Neural progenitor cell (in vitro differentiated cells): ENCODE data around the gene CRYGN. TPM values are rescaled to one million over a fixed set of nuclear protein-coding genes. Genes with fewer than 3 reads are reported as not detected.

Experiments used
- DNase-seq: peaks from one replicate; pipeline ENCODE4 v3.0.0-alpha.2; 2016; ENCODE audit warnings: low spot score
- H2AFZ ChIP-seq: fragments of 200-600 bp; sonication (generic); replicated peaks from 2 replicates; pipeline ENCODE4 v1.6.1; 2016; ENCODE audit warnings: antibody characterized with exemption
- H3F3A ChIP-seq: fragments of 200-600 bp; sonication (generic); 2 replicates; pipeline ENCODE4 v1.6.1; 2016; ENCODE audit warnings: antibody characterized with exemption, low read depth
- H3K27ac ChIP-seq: fragments of 200-600 bp; sonication (generic); 2 replicates; pipeline ENCODE4 v1.5.1; 2016; ENCODE audit warnings: mild to moderate bottlenecking
- H3K27me3 ChIP-seq: fragments of 200-600 bp; sonication (generic); 2 replicates; pipeline ENCODE4 v1.6.1; 2016; ENCODE audit warnings: mild to moderate bottlenecking, moderate library complexity
- H3K36me3 ChIP-seq: fragments of 200-600 bp; sonication (generic); 2 replicates; pipeline ENCODE4 v1.5.1; 2016
- H3K4me1 ChIP-seq: fragments of 200-600 bp; sonication (generic); 2 replicates; pipeline ENCODE4 v1.6.1; 2016; ENCODE audit warnings: mixed run types
- H3K4me2 ChIP-seq: fragments of 200-600 bp; sonication (generic); 2 replicates; pipeline ENCODE4 v1.6.1; 2016
- H3K4me3 ChIP-seq: fragments of 200-600 bp; sonication (generic); 2 replicates; pipeline ENCODE4 v1.5.1; 2016
- H3K79me2 ChIP-seq: fragments of 200-600 bp; sonication (generic); 2 replicates; pipeline ENCODE4 v1.6.1; 2016; ENCODE audit warnings: low read depth
- H3K9ac ChIP-seq: fragments of 200-600 bp; sonication (generic); 2 replicates; pipeline ENCODE4 v1.6.1; 2016
- H3K9me3 ChIP-seq: fragments of 200-600 bp; sonication (generic); 2 replicates; pipeline ENCODE4 v1.5.1; 2016; ENCODE audit warnings: low read depth
- H4K20me1 ChIP-seq: fragments of 200-600 bp; sonication (generic); 2 replicates; pipeline ENCODE4 v1.6.1; 2016; ENCODE audit warnings: low read depth
- H3K27ac Mint-ChIP-seq: 3 replicates; pipeline ENCODE4 v1.8.0; 2021; ENCODE audit warnings: mixed read lengths
- H3K27me3 Mint-ChIP-seq: 2 replicates; pipeline ENCODE4 v1.8.0; 2022; ENCODE audit warnings: low read depth, mild to moderate bottlenecking, inconsistent platforms, moderate library complexity, mixed read lengths; ENCODE audit not compliant: insufficient read depth
- H3K36me3 Mint-ChIP-seq: 3 replicates; pipeline ENCODE4 v1.8.0; 2021; ENCODE audit warnings: mixed read lengths
- H3K4me1 Mint-ChIP-seq: 3 replicates; pipeline ENCODE4 v1.8.0; 2021; ENCODE audit warnings: mixed read lengths
- H3K4me3 Mint-ChIP-seq: 3 replicates; pipeline ENCODE4 v1.8.0; 2021; ENCODE audit warnings: mild to moderate bottlenecking, moderate library complexity, mixed read lengths
- H3K9me3 Mint-ChIP-seq: 3 replicates; pipeline ENCODE4 v1.8.0; 2020; ENCODE audit warnings: mixed read lengths
- EZH2 ChIP-seq: fragments of 200-600 bp; sonication (generic); IDR thresholded peaks from 2 replicates; pipeline ENCODE4 v1.6.1; 2017; ENCODE audit warnings: antibody characterized with exemption, mild to moderate bottlenecking, moderate library complexity
- EZH2phosphoT487 ChIP-seq: fragments of 200-600 bp; sonication (generic); IDR thresholded peaks from 2 replicates; pipeline ENCODE4 v1.6.1; 2017; ENCODE audit warnings: antibody characterized with exemption
- total RNA-seq: library from RNA; depleted of rRNA; stranded (reverse); fragments of >200 nt; gene quantifications from 2 replicates; pipeline ENCODE4 v1.2.3, GENCODE V29; 2015; ENCODE audit warnings: low replicate concordance
- TF ChIP-seq, protein P1 (sequence below): fragments of 200-600 bp; sonication (generic); IDR thresholded peaks from 2 replicates; pipeline ENCODE4 v1.5.1; 2017; ENCODE audit warnings: antibody characterized with exemption, mild to moderate bottlenecking

CRYGN gene
- total RNA-seq, 1 donor from 2014 or later, result not detected

DNA sequence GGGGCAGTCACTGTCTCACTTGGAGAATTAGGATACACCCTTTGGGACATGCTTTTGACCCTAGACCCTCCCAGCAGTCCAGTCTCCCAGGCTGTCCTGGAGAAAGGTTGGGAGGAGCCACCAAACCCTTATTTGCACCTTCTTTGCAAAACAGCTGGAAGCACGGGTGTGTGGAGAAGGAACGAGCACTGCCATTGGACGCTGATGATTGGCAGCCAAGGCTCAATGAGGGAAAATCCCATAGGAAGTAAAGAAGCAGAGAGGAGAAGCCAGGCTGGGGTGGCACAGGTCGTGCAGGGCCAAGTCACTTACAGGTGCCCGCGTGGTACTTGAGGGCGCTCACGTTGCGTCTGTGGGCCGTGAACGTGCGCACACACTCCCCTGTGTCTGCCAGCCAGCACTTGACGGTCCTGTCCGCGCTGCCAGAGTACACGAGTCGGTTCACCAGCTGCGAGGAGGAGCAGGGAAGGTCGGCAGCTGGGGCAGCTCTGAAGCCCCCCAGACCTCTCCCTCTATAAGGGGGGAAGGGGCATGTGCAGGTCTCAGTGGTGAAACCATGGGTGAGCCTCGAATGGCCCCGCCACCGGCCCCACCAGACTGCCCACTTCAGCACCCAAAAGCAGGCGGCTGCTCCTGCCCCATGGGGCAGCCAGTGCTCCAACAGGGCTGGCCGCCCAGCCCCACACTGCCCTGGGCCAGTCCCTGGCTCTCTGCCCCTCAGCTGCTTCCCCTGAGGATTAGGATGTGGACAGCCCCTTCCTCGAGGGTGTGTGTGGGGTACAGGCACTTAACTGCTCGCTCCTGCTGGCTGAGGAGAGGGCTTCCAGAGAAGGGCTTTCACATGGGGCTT lies 54.9 kb downstream of the CRYGN start:
- no peak for DNase-seq
- H3K9me3 ChIP-seq, result no peaks in the 10 kb centered on the region
- H3K27me3 Mint-ChIP-seq, result peaks cover 19% of the 10 kb centered on the region
- peaks cover 16% of the 10 kb centered on the region for H3K4me1 ChIP-seq
- no peak overlapping the region for H3K9ac ChIP-seq
- no peak overlapping the region for H2AFZ ChIP-seq
- H3K9me3 Mint-ChIP-seq, result no peaks in the 10 kb centered on the region
- H3K36me3 ChIP-seq, result no peaks in the 10 kb centered on the region
- H3K4me1 Mint-ChIP-seq, result peaks cover 9% of the 10 kb centered on the region
- H3K36me3 Mint-ChIP-seq, result no peaks in the 10 kb centered on the region
- no peak overlapping the region for H3K4me3 ChIP-seq
- TF ChIP-seq EZH2phosphoT487 (no peak), EZH2 (no peak)
- TF ChIP-seq, protein P1, sequence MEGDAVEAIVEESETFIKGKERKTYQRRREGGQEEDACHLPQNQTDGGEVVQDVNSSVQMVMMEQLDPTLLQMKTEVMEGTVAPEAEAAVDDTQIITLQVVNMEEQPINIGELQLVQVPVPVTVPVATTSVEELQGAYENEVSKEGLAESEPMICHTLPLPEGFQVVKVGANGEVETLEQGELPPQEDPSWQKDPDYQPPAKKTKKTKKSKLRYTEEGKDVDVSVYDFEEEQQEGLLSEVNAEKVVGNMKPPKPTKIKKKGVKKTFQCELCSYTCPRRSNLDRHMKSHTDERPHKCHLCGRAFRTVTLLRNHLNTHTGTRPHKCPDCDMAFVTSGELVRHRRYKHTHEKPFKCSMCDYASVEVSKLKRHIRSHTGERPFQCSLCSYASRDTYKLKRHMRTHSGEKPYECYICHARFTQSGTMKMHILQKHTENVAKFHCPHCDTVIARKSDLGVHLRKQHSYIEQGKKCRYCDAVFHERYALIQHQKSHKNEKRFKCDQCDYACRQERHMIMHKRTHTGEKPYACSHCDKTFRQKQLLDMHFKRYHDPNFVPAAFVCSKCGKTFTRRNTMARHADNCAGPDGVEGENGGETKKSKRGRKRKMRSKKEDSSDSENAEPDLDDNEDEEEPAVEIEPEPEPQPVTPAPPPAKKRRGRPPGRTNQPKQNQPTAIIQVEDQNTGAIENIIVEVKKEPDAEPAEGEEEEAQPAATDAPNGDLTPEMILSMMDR, result no peak
- peaks cover 10% of the 10 kb centered on the region for H3F3A ChIP-seq
- no peak overlapping the region for H3K27ac ChIP-seq
- peaks cover 46% of the 10 kb centered on the region for H3K27me3 ChIP-seq
- no peak overlapping the region for H3K4me3 Mint-ChIP-seq
- peaks cover 18% of the 10 kb centered on the region for H4K20me1 ChIP-seq
- no peak overlapping the region for H3K27ac Mint-ChIP-seq
- H3K79me2 ChIP-seq, result no peaks in the 10 kb centered on the region
- no peak overlapping the region for H3K4me2 ChIP-seq

DNA sequence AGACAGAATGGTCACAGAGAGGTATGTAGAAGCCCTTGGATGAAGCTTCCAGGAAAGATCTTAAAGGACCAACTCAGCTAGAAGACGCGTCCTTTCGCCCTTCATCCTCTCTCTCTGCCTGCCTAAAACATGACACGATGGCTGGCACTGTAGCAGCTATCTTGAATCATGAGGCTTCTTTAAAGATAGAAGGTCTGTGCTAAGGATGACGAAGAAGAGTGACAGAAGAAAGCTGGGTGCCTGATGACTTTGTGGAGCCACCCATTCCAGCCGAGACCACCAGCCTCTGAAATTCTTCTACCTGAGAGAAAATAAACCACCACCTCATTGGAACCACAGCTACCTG lies 55.6 kb downstream of the CRYGN start:
- Histone ChIP-seq H3K27ac (no peak overlapping the region), H3K9ac (no peak overlapping the region), H3K36me3 (no peaks in the 10 kb centered on the region), H3K79me2 (no peaks in the 10 kb centered on the region), H3K9me3 (no peaks in the 10 kb centered on the region), H3K27me3 (peaks cover 46% of the 10 kb centered on the region), H3K4me1 (peaks cover 16% of the 10 kb centered on the region), H4K20me1 (peaks cover 20% of the 10 kb centered on the region), H2AFZ (no peak overlapping the region), H3K4me3 (no peak overlapping the region), H3K4me2 (no peak overlapping the region), H3F3A (peaks cover 10% of the 10 kb centered on the region)
- Mint-ChIP-seq H3K27me3 (peaks cover 22% of the 10 kb centered on the region), H3K4me1 (peaks cover 9% of the 10 kb centered on the region), H3K9me3 (no peaks in the 10 kb centered on the region), H3K4me3 (no peak overlapping the region), H3K27ac (no peak overlapping the region), H3K36me3 (peaks cover 2% of the 10 kb centered on the region)
- TF ChIP-seq EZH2phosphoT487 (no peak), EZH2 (no peak)
- TF ChIP-seq, protein P1, result no peak
- no peak for DNase-seq

DNA sequence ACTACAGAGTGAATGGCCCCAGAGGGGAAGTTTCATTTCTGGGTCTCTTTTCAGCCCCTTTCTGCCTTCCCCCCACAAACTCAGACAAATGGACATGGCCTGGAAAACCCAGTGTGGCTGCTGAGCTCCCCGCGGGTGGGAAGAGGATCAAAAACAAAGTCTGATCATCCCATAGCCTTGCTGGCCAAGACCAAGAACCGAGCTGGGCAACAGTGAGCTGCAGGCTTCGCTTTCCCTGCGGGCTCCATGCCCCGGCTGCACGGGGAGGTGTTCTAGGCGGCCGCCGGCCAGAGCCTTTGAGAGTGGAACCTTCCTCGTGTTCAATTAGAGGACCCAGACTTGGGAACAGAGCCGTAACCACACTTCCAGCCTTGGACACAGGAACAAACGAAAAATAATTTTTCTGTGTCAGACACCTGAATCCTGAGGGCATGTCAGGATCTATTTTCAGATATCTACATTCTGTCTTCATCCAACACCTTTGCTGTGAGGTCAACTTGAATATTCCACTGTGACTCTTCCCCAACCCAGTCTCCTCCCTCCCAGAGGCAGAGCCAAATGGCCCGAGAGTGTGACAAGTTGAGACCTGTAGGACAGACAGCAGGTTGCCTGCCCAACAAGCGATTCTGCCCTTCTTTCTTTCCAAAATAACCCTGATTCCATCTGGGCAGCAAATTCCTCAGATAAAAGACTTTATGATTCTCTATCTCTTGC lies 56.1 kb downstream of the CRYGN start:
- H3K4me3 ChIP-seq, result no peak overlapping the region
- H3K27ac Mint-ChIP-seq, result no peak overlapping the region
- H3K9me3 ChIP-seq, result no peaks in the 10 kb centered on the region
- H3K9ac ChIP-seq, result no peak overlapping the region
- no peak overlapping the region for H3K27ac ChIP-seq
- peaks cover 10% of the 10 kb centered on the region for H3F3A ChIP-seq
- H2AFZ ChIP-seq, result no peak overlapping the region
- no peaks in the 10 kb centered on the region for H3K9me3 Mint-ChIP-seq
- H3K4me1 ChIP-seq, result peaks cover 16% of the 10 kb centered on the region
- H3K27me3 ChIP-seq, result peaks cover 46% of the 10 kb centered on the region
- TF ChIP-seq EZH2 (no peak), EZH2phosphoT487 (no peak)
- TF ChIP-seq, protein P1, result no peak
- H3K4me3 Mint-ChIP-seq, result no peak overlapping the region
- H3K36me3 ChIP-seq, result no peaks in the 10 kb centered on the region
- no peaks in the 10 kb centered on the region for H3K79me2 ChIP-seq
- no peak overlapping the region for H3K4me2 ChIP-seq
- H3K27me3 Mint-ChIP-seq, result peaks cover 24% of the 10 kb centered on the region
- no peak for DNase-seq
- H4K20me1 ChIP-seq, result peaks cover 20% of the 10 kb centered on the region
- peaks cover 2% of the 10 kb centered on the region for H3K36me3 Mint-ChIP-seq
- peaks cover 9% of the 10 kb centered on the region for H3K4me1 Mint-ChIP-seq
